GM21381 (cell line): Measurements from ENCODE around the gene UPK2.
"Not testable (repeated sequence)": the region's sequence is repeated elsewhere in the genome, so short reads cannot be mapped to it uniquely, and the experiment has no call there.

ENCODE experiments used
- ATAC-seq: cut with Tn5 transposase; IDR thresholded peaks from one replicate; pipeline ENCODE4 v1.9.1; 2021; ENCODE audit warnings: mild to moderate bottlenecking, moderate library complexity; ENCODE audit not compliant: unreplicated experiment

Gene UPK2

DNA sequence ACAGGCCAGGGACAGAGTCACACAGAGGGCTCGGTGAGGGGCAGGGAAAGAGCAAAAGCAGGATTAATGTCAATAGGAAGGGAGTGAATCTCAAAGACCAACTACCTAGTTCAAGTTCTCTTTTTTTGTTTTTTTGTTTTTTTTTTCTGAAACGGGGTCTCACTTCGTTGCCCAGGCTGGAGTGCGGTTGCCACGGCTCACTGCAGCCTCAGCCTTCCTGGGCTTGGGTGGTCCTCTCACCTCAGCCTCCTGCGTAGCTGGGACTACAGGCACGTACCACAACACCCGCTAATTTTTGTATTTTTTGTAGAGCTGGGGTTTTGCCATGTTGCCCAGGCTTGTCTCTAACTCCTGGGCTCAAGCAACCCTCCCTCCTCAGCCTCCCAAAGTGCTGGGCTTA is 20.7 kb upstream of the UPK2 start:
- no peak for ATAC-seq

DNA sequence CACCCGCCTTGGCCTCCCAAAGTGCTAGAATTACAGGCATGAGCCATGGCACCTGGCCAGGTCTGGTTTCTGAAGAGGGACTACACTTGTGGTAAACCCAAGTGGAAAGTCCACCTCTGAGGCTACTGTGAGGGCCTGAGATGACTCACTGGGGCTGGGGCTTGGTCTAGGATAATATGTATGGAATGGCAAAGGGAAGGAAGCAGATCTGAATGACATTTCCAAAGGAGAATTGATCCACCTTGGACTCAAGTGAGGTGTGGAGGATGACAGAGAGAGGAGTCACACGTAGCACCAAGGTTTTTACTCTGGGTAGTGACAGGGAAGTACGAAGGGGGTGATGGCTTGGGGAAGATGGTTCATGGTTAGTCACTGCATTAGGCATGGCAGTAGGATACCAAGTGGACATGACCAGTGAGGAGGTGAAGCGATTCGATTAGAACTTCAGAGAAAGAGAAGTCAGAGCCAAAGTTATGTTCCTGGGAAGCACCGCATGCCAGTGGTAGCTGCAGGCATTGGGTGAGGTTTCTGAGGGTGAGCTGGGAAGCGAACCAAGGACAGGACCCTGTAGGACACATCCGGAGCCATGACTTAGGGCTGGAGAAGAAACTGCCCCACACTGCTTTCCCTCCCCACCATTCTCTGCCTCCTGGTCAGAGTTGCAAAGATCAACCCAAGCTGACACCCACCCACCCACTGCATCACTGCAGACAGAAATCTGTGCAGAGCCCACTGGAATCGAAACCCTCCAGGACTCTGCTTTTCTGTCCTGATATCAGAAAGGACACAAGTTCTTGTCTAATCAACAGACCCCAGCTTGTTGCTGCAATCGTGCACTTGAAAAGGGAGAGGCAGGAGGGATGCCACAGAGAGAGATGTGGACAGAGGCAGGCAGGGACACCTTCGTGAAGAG is 17.4 kb upstream of the UPK2 start:
- no peak for ATAC-seq

DNA sequence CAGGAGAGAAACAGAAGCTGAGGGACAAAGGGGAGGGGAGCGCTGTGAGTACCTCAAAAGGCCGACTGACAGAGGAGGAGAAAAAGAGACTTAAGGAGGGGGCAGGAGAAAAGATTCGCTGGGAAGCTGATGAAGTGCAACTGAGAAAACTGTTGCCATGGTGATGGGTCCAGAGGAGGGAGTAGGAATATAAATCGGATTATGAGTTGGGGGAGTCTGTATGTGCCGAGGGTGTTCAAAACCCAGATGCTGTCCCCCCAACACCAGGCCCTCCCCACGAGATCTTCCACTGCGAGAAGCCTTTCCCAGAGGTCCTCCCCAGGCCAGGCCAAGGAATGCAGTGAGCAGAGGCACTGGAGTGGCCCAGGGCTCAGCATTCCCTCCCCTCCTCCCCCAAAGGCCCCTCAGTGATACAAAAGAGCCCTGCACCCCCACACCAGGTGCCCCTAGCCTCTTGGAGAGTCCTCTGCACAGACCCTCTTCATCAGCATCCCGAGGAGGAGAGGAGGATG is 16.6 kb upstream of the UPK2 start:
- ATAC-seq: no peak

DNA sequence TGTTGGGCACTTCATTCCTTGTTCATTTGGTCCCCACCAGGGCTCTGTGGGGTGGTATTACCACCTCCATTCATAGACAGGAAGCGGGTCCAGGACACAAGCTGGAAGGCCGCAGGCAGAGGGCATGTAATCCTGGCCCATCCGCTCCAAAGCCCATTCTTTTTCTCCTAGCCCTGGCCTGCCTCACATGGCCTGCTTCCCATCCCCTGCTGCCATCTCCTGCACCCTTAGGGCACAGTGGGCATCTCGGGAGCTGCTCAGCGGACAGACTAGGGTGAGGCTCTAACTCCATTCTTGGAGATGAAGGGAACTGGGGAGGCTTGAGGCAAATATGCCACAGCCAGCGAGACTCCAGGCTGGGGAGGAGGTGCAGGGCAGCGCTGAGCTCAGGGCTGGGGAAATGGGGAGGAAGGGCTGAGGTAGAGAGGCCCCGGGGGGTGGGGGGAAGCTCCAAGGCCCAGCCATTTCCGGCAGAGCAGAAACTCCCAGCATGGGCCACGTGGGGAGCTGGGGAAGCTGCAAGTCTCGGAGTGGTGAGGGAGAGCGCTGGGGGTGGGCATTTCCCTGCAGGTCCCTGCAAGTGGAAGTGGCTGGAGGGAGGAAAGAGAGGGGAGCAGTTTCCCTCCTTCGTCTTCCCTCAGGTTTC is 16.0 kb upstream of the UPK2 start:
- no peak for ATAC-seq

DNA sequence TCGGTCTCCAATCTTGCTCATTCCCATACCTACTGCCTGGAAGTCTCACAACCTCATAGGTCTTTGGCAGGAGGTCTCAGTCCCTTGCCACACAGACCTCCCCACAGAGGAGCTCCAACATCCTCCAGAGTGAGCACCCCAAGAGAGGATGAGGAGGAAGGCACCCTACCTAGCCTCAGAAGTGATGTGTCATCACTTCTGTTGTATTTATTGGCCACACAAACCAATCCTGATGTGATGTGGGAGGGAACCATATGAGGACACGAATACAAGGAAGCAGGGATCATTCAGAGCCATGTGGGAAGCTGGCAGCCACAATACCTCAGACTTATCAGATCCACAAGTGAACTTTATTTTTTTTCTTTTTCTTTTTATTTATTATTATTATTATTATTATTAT is 9.0 kb upstream of the UPK2 start:
- no peak for ATAC-seq

DNA sequence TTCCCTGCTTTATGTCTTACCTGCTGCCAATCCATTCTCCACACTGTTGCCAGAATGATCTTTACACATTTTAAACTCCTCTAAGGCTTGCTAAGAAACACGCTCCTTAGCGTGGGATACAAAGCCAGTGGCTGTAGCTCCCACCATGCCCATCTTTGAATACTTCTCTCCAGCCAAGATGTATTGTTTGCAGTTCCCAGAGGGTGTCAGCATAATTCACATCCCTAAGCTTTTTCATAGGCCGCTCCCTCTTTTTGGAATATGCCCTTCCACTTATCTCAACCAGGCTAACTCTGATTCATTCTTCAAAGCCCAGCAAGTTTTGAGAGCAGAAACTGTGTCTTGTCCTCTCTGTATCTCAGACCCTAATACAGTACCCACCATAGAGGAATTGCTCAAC is 8.1 kb upstream of the UPK2 start:
- no peak for ATAC-seq

DNA sequence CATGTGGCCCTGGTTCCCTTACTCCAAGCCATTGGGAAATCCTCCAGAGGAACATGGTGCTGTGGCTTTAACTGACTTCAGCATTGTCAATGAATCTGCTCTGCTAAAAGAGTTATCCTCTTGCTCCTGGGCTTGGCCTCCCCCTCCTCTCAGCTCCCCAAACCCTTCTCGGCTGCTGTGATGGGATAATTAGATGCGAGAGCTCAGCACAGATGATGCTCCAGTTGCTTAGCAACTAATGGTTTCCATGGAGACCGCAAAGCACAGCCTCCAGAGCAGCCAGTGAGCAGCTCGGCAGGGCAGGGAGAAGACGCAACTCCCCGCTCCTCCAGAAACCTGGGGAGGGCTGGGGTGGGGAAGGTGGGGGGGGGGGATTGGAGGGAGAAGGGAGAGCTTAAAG is 2.8 kb upstream of the UPK2 start:
- no peak for ATAC-seq

DNA sequence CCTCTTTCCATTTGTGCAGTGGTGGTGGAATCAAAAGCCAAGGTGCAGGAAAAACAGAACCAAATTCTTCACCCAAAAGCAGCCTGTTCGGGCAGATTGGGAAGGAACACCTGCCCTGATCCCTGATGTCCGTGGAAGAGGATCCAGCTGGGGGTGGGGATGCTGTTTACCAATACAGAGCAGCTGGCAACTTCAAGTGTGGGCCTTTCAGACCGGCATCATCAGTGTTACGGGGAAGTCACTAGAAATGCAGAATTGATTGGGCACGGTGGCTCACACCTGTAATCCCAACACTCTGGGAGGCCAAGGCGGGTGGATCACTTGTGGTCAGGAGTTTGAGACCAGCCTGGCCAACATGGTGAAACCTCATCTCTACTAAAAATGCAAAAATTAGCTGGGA is 2.1 kb upstream of the UPK2 start:
- not testable (repeated sequence) for ATAC-seq

DNA sequence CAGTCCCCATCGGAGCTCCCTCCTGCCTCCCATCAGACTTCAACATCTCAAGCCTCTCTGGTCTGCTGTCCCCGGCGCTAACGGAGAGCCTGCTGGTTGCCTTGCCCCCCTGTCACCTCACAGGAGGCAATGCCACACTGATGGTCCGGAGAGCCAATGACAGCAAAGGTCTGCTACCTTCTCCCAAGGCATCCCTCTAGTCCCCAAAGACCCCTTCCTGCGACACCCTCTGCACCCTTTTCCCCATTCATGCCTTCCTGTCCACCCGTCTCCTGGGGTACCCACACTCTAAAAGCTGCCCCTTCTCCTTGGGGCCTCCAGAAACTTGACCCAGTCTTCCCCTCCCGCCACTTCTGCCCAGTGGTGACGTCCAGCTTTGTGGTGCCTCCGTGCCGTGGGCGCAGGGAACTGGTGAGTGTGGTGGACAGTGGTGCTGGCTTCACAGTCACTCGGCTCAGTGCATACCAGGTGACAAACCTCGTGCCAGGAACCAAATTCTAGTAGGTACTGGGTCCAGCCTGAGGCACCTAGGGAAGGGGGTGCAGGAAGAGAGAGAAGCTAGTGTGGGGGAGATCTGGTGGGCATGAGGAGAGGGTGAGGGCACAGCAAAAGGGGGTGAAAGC is 860 bp downstream of the UPK2 start:
- no peak for ATAC-seq

DNA sequence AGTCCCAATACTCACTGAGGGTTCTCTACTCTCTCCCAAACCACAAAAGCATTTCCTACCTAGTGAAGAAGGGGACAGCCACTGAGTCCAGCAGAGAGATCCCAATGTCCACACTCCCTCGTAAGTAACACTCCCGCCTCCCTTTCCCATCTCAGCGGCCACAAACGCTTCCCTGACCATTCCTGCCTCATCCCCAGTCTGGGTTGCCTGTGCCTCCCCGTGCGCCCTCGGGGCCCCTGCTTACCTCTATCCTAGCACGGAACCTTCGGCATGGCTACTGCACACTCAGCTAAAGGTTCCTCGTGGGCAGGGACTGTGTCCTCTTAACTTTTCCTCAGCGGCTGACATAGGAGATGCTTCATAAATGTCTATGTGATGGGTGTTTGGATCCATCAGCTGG is 1.5 kb downstream of the UPK2 start:
- ATAC-seq: no peak

DNA sequence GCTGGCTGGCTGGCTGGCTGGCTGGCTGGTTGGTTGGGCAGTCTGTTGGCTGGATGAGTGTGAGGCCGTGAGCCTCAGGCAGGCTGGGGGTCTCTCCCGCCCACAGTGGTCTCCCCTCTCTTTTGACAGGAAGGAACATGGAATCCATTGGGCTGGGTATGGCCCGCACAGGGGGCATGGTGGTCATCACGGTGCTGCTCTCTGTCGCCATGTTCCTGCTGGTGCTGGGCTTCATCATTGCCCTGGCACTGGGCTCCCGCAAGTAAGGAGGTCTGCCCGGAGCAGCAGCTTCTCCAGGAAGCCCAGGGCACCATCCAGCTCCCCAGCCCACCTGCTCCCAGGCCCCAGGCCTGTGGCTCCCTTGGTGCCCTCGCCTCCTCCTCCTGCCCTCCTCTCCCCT is 1.9 kb downstream of the UPK2 start:
- ATAC-seq: no peak

DNA sequence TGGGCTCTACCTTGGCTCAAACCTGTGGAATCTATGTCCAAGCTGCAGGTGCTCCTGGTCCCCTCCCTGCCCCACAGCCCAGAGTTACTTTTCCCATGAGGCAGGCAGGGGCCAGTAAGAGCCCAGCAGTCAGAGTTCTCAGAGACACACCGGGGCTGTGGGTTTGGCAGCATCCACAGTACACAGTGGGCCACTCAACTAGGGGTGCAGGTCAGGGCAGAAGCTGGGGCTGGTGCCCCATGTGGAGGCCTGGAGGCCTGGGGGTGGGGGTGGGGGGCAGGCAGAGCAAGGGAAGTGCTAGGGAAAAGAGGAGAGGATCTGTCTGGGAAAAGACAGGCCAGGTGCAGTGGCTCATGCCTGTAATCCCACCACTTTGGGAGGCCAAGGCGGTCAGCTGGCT is 2.5 kb downstream of the UPK2 start:
- ATAC-seq: no peak

DNA sequence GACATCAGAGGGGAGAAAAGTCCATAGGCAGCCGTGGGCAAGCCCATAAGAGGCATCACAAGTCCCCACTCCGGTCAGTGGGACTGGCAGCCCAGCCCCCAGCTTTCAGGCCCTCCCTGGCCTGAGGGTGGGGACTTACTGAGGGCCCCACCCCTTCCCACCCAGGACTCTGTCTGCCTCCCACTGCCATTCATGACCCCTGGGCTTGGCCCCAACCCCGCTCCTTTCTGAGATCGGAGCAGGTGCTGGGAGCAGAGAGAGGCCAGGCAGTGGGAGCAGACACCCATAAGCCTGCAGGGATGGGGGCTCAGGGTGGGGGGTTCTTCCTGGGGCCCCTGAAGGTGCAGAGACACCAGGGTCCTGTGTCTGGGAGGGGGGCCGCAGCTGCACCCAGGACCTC is 5.1 kb downstream of the UPK2 start:
- ATAC-seq: no peak

DNA sequence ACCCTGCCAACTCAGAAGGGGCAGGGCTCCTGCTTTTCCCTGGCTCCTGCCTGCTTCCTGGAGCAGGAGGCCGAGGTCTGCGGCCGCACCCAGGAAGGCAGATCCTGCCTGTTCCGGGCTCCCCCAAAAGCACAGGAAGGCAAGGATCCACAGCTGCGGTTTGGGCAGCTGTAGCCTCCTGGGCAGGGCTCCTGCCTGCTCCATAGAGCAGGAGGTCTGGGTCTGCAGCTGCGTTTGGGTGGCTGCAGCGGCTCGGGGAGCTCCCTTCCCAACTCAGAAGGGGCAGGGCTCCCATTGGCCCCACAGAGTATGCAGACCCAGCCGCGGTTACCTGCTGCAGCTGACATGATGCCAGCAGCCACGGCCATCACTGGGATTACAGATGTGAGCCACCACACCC is 5.5 kb downstream of the UPK2 start:
- ATAC-seq: no peak

DNA sequence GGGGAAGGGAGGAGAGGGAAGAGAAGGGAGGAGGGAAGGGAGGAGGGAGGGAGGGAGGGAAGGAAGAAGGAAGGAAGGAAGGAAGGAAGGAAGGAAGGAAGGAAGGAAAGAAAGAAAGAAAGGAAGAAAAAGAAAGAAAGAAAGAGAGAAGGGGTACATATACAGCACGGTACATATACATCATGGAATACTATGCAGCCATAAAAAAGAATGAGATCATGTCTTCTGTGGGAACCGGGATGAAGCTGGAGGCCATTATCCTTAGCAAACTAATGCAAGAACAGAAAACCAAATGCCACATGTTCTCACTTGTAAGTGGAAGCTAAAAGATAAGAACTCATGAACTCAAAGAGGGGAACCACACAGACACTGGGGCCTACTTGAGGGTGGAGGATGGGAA is 13.4 kb downstream of the UPK2 start:
- not testable (repeated sequence) for ATAC-seq

DNA sequence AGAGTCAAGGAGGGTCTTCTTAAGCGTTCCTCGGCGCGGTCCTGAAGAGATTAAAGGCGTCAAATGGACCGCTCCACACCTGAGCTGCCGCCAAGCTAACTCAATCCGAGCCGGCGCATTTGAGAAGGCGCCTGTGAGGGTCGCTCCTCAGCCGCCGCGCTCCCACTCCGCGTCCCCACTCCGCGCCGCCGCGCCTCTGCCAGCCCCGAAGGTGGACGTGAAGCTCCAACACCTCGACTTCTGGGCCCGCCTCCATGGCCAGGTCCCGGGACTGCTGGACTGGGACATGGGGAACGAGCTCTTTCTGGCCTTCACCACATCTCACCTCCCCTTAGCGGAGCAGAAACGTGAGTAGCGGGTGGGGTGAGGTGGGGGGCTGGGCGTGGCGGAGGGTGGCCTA is 15.5 kb downstream of the UPK2 start, which contains the start of gene FOXR1:
FOXR1 (plus strand) TSS at position 116 of the 400 bp plus-strand sequence; CDS start at position 287, 171 bp downstream.
- ATAC-seq: no peak

DNA sequence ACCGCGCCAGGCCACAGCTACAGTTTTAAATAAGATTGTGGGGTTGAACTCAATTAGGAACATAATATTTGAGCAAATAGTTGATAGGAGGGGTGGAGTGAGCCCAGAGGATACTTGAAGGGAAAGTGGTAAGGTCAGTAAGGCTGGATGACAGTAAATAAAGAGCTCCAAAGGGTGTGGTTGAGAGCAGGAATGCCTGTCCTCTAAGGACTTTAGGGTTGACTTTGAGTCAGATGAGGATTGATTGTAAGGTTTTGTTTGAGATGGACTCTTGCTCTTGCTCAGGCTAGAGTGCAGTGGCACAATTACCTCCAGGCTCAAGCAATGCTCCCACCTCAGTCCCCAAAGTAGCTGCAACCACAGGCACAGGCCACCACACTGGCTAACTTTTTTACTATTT is 17.9 kb downstream of the UPK2 start:
- no peak for ATAC-seq

DNA sequence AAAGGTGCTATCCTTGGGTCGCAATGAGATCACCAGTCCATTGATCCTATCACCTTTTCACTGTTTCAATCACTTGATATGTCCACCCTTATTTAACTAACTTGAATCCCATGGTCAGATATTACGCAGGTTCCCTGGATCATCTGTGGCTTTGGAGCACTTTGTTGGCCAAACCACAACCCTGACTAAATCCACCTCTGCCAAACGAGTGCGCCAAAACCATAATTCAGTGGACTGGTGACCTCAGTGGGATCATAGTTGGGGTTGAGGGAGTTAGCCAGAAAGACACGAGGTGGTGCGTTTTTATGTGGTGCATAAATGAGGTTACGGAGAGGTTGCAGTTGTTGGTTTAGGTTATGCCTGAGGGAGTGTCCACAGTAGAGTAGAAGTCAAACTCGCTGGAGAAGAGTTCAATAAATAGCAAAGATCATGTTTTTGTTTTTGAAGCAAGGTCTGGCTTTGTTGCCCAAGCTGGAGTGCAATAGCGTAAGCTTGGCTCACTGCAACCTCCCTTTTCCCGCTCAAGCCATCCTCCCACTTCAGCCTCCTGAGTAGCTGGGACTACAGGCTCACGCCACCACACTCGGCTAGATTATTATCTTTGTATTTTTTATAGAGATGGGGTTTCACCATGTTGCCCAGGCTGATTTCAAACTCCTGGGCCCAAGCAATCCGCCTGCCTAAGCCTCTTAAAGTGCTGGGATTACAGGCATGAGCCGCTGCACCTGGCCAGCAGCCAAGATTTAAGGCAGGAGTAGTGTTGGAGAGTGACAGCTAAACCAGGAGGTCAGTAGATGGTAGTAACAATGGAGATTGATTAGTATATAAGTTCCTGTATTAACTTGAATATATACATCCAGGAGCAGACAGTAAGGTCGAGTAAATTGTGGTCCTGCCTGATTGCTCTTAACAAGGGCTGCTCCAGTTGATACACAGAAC is 19.9 kb downstream of the UPK2 start:
- ATAC-seq: no peak

DNA sequence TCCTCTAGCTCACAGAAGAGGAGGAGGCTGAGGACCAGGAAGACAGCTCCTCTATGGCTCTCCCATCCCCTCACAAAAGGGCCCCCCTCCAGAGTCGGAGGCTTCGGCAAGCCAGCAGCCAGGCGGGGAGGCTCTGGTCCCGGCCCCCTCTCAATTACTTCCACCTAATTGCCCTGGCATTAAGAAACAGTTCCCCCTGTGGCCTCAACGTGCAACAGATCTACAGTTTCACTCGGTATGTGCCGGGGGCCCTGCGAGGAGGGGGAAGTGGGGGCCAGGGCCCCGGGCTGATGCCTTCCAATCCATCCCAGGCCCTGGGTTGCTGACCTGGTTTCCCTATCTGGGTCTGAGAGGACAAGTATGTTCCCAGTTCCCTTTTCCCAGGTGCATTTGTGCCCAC is 23.3 kb downstream of the UPK2 start:
- no peak for ATAC-seq

DNA sequence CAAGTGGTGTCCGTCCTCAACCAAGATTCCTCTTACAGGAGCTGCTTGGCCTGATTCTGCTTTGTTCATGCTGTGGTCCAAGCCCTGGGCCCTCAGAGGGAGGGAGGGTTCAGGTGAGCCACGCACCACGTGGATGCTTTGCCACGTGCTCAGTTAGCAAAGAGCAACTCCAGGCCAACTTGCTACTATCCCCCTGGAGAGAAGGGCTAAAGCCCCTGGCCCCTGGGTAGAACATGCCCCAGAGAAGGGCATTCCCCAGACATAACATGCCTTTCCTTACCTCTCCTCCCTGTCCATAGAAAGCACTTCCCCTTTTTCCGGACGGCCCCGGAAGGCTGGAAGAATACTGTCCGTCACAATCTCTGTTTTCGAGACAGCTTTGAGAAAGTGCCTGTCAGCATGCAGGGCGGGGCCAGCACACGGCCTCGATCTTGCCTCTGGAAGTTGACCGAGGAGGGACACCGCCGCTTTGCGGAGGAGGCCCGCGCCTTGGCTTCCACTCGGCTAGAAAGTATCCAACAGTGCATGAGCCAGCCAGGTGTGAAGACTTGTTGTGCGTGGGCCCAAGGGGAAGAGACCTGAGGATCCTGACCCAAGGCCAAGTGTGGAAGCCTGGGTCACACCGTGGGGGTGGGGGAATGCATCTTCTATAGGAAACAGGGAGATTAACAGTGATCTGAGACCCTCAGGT is 24.2 kb downstream of the UPK2 start:
- ATAC-seq: no peak
